ENCODE measurements around the gene SFXN4.
"Not testable (repeated sequence)": the region's sequence is repeated elsewhere in the genome, so short reads cannot be mapped to it uniquely, and the experiment has no call there.

The SFXN4 gene

DNA sequence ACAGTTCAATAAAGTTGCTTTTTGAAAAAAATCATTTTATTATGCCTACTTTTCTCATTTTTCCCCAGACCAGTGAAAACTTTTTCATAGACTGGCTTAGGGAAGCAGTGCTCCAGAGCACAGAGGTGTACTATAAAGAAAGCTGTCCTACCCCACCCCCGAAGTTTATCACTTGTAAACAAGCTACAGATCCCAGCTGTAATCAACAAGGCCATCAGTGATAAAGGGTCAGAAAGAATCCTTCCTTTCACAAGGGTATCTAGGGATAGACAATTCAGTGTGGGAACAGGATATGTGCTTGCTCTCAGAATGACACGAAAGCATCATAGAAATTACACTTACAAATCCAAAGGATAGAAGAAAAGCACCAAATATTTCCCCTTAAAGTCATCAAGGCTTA is 8.6 kb upstream of the SFXN4 start:
- no peak for ATAC-seq
- no peaks in the 10 kb centered on the region for H3K27me3 Mint-ChIP-seq
- H3K27ac Mint-ChIP-seq, result no peak overlapping the region
- H3K4me1 Mint-ChIP-seq, result peaks cover 36% of the 10 kb centered on the region
- H3K4me3 Mint-ChIP-seq, result no peak overlapping the region
- no peak for DNase-seq
- H3K9me3 Mint-ChIP-seq, result no peaks in the 10 kb centered on the region
- H3K36me3 Mint-ChIP-seq (ENCODE audit: low read depth), result peaks cover 54% of the 10 kb centered on the region

DNA sequence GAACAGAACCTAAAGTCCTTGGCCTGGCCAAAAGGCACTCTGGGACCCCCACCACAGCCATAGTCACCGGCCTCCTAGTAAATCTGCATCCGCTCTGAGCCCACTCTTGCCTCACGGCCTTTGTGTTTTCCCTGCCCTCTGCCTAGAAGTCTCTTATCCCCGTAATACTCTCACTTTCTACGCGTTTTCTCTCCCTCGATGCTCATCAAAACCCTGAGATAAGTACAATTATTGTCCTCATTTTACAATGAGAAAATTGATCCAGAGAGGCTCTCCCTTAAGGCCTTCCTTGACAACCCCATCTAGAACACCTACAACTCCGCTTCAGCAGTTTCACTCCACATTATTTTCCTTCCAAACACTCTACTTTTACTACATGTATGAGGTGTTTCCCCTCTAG is 1.5 kb upstream of the SFXN4 start:
- peak overlapping the region; percentile 5 for H3K4me3 Mint-ChIP-seq
- peak overlapping the region; percentile 72 for H3K27ac Mint-ChIP-seq
- H3K4me1 Mint-ChIP-seq, result peaks cover 38% of the 10 kb centered on the region
- H3K9me3 Mint-ChIP-seq, result no peaks in the 10 kb centered on the region
- DNase-seq (no peak), ATAC-seq (no peak)
- no peaks in the 10 kb centered on the region for H3K27me3 Mint-ChIP-seq
- peaks cover 52% of the 10 kb centered on the region for H3K36me3 Mint-ChIP-seq (ENCODE audit: low read depth)

DNA sequence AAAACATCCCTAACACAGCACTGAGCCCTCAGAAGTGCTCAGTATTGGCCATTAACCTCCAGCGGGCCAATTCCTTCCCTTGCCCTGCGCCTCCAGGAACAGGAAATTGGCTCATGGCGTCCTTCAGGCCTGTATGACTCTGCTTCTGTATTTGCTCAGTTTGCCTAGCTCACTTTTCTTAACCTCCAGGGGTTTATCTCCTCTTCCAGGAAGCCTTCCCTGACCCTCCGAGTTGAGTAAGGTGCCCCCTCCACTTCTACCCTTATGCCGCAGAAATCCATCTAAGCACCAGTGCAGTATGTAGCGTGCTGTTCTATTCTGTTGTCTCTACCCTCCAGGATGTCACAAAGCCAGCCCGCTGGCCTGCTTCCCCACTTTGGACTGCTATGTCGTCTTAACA is 1.1 kb upstream of the SFXN4 start:
- peaks cover 53% of the 10 kb centered on the region for H3K36me3 Mint-ChIP-seq (ENCODE audit: low read depth)
- H3K27me3 Mint-ChIP-seq, result no peaks in the 10 kb centered on the region
- no peak for DNase-seq
- H3K4me3 Mint-ChIP-seq, result peak overlapping the region; percentile 85
- no peak for ATAC-seq
- H3K27ac Mint-ChIP-seq, result peak overlapping the region; percentile 72
- H3K4me1 Mint-ChIP-seq, result peaks cover 40% of the 10 kb centered on the region
- no peaks in the 10 kb centered on the region for H3K9me3 Mint-ChIP-seq

DNA sequence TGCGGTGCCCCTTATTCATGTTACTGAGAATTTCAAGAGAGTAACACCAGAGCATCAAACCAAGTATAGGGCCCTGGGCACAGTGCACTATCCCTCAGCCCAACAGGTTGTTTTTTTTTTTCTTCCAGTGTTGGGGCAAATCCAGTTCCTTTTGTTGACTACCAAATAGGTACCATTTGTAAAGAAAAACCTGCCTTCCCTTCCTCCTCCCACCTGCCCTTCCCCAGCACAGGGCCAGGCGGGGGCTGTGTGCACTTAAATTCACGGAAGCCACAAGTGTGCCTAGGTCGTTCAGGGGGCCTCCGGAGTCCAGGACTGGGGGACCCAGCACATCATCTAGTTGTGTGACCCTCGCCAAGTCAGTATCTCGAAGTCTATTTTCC is 595 bp upstream of the SFXN4 start:
- Mint-ChIP-seq H3K27me3 (no peaks in the 10 kb centered on the region), H3K4me3 (peak overlapping the region; percentile 85), H3K27ac (peak overlapping the region; percentile 72), H3K4me1 (peaks cover 40% of the 10 kb centered on the region), H3K36me3 (ENCODE audit: low read depth) (peaks cover 52% of the 10 kb centered on the region), H3K9me3 (no peaks in the 10 kb centered on the region)
- DNase-seq (no peak), ATAC-seq (peak; percentile 13)

DNA sequence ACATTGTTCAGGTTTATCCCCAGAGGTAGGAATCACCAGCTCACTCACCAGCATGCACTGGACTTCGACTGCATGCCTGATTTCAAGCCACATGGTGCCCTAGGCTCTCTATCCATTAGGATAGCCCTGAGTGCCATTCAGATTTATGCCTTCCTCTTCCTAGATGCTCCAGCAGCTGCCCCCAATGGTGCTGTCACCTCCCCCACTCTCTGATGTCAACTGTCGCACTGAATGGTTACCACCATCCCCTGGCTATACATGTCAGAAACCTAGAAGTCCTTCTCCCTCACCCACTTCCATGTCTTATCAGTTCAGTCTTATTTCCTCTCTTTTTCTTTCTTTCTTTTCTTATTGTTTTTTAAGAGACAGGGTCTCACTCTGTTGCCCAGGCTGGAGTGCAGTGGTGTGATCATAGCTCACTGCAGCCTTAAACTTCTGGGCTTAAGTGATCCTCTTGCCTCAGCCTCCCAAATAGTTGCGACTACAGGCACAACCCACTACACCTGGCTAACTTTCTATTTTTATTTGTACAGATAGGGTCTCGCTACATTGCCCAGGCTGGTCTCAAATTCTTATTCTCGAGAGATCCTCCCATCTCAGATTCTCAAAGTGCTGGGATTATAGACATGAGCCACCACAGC is 2.9 kb downstream of the SFXN4 start:
- DNase-seq (no peak), ATAC-seq (no peak)
- Mint-ChIP-seq H3K36me3 (ENCODE audit: low read depth) (peaks cover 47% of the 10 kb centered on the region), H3K27ac (peak overlapping the region; percentile 57), H3K4me1 (peaks cover 40% of the 10 kb centered on the region), H3K4me3 (no peak overlapping the region), H3K27me3 (no peaks in the 10 kb centered on the region), H3K9me3 (no peaks in the 10 kb centered on the region)

DNA sequence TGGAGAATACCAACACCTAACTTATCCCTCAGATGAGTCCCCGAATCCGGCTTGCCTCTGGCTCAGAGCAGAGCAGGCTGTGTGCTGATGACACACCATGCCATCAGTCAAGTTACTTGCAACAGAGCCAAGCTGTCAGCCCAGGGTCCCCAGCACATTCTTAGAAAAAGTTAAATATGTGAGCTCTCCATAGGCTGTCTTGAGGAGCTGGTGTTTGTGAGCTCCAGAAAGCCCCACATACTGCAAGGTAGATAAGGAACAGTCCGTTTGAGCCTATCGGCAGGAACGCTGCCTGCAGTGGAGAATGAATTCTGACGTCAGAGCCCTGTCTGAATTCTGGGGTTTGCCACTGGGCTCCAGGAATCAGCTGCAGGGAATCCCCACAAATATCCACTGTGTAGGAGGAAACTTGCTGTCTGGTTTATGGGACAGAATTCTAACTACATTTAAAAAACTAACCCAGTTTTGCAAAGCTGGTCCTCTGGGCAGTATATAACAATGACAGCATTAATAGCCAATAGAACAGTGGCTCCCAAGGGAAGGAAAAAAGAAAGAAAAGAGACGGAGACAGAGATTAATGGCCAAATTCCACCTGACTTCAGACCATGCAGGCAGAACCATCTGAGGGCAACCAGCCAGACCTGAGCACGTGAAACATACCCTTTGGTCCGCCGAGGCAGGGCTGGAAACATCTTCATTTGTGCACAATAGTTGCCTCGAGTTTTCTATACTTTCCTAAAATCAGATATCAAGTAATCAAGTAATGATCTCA is 3.6 kb downstream of the SFXN4 start:
- no peak overlapping the region for H3K4me3 Mint-ChIP-seq
- no peaks in the 10 kb centered on the region for H3K27me3 Mint-ChIP-seq
- peaks cover 36% of the 10 kb centered on the region for H3K4me1 Mint-ChIP-seq
- peak overlapping the region; percentile 57 for H3K27ac Mint-ChIP-seq
- H3K36me3 Mint-ChIP-seq (ENCODE audit: low read depth), result peaks cover 42% of the 10 kb centered on the region
- no peak for DNase-seq
- ATAC-seq, result no peak
- H3K9me3 Mint-ChIP-seq, result no peaks in the 10 kb centered on the region

DNA sequence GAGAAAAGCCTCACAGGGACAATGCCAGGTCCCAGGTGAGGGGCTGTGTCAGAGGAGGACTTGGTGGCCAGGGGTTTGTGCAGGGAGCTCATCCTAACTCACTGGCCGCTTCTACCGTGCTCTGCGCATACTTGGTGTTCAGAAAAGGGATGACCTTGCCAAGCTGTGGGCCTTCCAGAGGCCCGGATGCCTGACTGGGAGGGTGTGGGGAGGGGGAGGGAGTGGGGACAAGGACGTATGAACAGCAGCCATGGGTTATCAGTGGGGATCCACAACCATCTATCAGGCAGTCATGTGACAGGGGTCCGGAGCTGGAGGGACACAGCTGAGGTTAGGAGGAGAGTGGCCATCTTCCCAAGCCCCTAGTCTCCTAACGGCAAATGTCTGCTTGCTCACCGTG is 6.2 kb downstream of the SFXN4 start:
- ATAC-seq, result no peak
- Mint-ChIP-seq H3K4me1 (peaks cover 21% of the 10 kb centered on the region), H3K36me3 (ENCODE audit: low read depth) (peaks cover 58% of the 10 kb centered on the region), H3K9me3 (no peaks in the 10 kb centered on the region), H3K27me3 (no peaks in the 10 kb centered on the region), H3K27ac (no peak overlapping the region), H3K4me3 (no peak overlapping the region)
- DNase-seq, result no peak

DNA sequence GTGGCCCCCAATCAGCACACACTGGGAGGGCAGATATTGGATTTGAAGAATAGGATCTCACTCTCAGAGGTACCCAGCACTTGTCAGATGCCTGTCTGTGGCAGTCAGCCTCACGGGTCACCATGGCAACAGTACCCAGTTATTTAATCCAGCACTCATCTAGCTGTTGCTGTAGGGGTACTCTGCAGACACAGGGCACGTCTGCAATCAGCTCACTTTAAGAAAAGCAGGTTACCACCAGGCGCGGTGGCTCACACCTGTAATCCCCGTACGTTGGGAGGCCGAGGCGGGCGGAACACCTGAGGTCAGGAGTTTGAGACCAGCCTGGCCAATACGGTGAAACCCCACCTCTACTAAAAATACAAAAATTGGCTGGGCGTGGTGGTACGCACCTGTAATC is 11.9 kb downstream of the SFXN4 start:
- Mint-ChIP-seq H3K36me3 (ENCODE audit: low read depth) (peaks cover 47% of the 10 kb centered on the region), H3K27me3 (no peaks in the 10 kb centered on the region), H3K4me1 (no peaks in the 10 kb centered on the region), H3K27ac (no peak overlapping the region), H3K9me3 (no peaks in the 10 kb centered on the region), H3K4me3 (no peak overlapping the region)
- no peak for DNase-seq
- no peak for ATAC-seq

DNA sequence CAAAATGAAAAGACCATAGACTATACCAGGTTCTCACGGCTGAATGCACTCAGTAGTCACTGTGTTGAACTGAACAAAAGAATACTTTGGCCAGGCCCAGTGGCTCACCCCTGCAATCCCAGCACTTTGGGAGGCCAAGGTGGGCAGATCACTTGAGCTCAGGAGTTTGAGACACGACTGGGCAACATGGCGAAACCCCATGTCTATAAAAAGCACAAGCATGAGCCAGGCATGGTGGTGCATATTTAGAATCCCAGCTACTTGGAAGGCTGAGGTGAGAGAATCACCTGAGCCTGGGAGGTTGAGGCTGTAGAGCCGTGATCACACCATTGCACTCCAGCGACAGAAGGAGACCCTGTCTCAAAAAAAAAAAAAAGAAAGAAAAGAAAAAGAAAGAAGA is 12.5 kb downstream of the SFXN4 start:
- peaks cover 44% of the 10 kb centered on the region for H3K36me3 Mint-ChIP-seq (ENCODE audit: low read depth)
- H3K27ac Mint-ChIP-seq, result no peak overlapping the region
- no peaks in the 10 kb centered on the region for H3K9me3 Mint-ChIP-seq
- no peak for ATAC-seq
- H3K4me3 Mint-ChIP-seq, result no peak overlapping the region
- H3K27me3 Mint-ChIP-seq, result no peaks in the 10 kb centered on the region
- DNase-seq, result no peak
- H3K4me1 Mint-ChIP-seq, result no peaks in the 10 kb centered on the region

DNA sequence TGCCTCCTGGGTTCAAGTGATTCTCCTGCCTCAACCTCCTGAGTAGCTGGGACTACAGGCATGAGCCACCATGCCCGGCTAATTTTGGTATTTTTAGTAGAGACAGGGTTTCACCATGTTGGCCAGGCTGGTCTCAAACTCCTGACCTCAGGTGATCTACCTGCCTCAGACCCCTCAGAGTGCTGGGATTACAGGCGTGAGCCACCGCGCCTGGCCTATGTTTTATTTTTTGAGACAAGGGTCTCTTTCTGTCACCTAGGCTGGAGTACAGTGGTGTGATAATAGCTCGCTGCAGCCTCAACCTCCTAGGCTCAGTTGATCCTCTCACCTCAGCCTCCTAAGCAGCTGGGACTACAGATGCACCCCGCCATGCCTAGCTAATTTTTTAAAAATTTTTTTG is 13.9 kb downstream of the SFXN4 start:
- not testable (repeated sequence) for H3K9me3 Mint-ChIP-seq, H3K4me1 Mint-ChIP-seq, H3K27ac Mint-ChIP-seq, H3K27me3 Mint-ChIP-seq, H3K4me3 Mint-ChIP-seq, DNase-seq, ATAC-seq
- H3K36me3 Mint-ChIP-seq (ENCODE audit: low read depth), result peaks cover 40% of the 10 kb centered on the region

DNA sequence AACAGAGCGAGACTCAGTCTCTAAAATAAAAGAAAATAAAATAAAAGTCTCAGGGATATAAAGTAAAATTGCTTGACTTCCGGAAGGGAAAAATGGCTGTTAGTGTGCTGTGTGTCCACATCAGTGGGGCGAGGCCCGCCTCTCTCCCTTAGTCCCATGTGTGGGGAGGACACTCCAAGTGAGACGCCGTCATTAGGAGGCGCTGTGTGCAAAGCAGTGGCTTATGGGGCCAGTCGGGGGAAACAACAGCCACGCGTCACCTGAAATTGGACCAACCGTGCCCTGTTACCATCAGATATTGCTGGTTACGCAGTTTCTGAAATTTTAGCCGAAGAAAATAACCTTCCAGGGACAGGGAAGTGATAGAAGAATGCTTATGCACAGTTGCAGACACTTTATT is 15.8 kb downstream of the SFXN4 start:
- no peak overlapping the region for H3K27ac Mint-ChIP-seq
- H3K9me3 Mint-ChIP-seq, result no peaks in the 10 kb centered on the region
- peaks cover 27% of the 10 kb centered on the region for H3K36me3 Mint-ChIP-seq (ENCODE audit: low read depth)
- ATAC-seq, result no peak
- no peak for DNase-seq
- no peaks in the 10 kb centered on the region for H3K27me3 Mint-ChIP-seq
- no peaks in the 10 kb centered on the region for H3K4me1 Mint-ChIP-seq
- no peak overlapping the region for H3K4me3 Mint-ChIP-seq

DNA sequence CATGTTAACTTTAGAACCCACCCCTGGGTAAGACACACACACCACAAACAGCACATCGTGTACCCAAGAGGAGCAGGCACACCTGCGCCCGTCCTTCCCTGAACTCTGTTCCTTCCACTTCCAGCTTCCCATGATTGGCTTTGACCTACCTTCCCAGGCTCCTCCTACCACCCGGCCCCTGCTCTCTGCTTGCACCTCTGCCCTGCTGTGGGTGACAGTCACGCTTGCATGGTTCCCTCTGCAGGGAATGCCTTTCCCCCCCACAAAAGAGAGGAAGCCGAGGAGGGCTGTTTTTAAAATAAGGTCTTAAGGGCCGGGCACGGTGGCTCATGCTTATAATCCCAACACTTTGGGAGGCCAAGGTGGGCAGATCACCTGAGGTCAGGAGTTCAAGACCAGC is 16.4 kb downstream of the SFXN4 start:
- no peaks in the 10 kb centered on the region for H3K9me3 Mint-ChIP-seq
- H3K36me3 Mint-ChIP-seq (ENCODE audit: low read depth), result peaks cover 22% of the 10 kb centered on the region
- H3K27me3 Mint-ChIP-seq, result no peaks in the 10 kb centered on the region
- no peaks in the 10 kb centered on the region for H3K4me1 Mint-ChIP-seq
- H3K4me3 Mint-ChIP-seq, result no peak overlapping the region
- no peak overlapping the region for H3K27ac Mint-ChIP-seq
- ATAC-seq, result no peak
- no peak for DNase-seq

DNA sequence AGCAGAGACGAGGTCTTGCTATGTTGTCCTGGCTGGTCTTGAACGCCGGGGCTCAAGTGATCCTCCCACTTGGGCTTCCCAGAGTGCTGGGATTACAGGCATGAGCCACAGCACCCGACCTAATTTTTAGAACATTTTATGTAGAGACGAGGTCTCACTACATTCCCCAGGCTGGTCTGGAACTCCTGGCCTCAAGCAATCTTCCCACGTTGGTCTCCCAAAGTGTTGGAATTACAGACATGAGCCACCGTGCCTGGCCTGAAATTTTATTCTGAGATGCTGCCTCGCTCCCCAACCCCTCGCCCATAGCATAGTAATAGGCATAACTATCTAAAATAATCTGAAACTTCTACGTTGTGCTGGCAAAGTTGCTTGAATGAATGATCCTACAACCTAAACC is 21.9 kb downstream of the SFXN4 start:
- DNase-seq (no peak), ATAC-seq (no peak)
- Mint-ChIP-seq H3K36me3 (ENCODE audit: low read depth) (peaks cover 25% of the 10 kb centered on the region), H3K9me3 (no peaks in the 10 kb centered on the region), H3K4me3 (no peak overlapping the region), H3K27me3 (no peaks in the 10 kb centered on the region), H3K27ac (no peak overlapping the region), H3K4me1 (peaks cover 4% of the 10 kb centered on the region)

DNA sequence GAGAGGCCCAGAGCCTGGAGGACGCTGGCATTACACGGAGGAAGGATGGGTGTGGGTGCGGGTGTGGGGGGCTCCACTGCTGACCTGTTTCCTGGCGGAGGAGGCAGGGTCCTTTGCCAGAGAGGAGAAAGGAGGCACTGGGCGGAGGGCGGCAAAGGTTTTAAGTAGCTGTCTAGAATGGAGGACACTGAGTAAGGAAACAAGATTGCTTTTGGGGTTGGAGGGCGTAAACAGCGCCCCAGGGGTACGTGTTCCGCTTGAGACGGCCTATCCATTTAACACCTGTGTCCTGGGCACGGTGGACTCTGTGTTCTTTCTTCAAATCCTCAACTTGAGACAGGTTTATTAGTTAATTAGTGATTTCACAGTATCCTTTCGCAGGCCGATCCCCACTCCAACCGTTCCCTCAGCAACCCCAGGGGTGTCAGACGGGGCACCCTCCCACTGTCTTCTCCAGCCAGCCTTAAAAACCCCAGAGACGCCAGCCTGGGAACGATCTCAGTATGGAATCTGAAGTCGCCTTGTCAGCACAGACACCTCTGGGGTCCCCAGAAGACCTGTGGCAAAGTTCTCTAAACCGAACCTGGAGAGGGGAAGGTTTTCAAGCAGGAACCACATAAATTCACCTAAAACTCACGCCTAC is 24.8 kb downstream of the SFXN4 start:
- Mint-ChIP-seq H3K36me3 (ENCODE audit: low read depth) (peaks cover 24% of the 10 kb centered on the region), H3K9me3 (no peaks in the 10 kb centered on the region), H3K27me3 (no peaks in the 10 kb centered on the region), H3K27ac (no peak overlapping the region), H3K4me3 (no peak overlapping the region), H3K4me1 (peaks cover 5% of the 10 kb centered on the region)
- no peak for ATAC-seq
- DNase-seq, result no peak

DNA sequence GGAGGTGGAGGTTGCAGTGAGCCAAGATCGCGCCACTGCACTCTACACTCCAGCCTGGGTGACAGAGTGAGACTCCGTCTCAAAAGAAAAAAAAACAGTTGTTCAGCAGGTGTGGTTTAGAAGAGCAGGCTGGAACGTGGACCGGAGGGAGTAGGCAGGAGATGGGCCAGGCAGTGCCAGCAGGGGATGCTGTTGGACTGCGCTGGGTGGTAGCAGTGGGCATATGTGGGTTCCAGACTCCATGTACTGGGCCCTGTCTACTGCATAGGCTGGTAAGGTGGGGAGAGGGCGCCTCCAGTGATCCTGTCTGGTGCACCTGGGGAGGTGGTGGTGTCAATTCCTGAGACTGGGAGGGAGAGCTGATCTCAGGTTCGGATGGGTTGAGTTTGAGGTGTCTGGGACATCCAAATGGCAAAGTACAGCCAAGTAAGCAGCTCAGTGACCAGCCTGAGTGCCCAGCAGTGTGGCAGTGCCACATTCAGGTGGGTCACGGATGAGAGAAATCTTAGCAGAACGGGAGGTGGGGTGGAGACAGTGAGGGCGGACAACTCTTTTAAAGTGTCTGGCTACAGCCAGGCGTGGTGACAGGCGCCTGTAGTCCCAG is 25.9 kb downstream of the SFXN4 start:
- ATAC-seq, result peak; percentile 75
- H3K27ac Mint-ChIP-seq, result peak overlapping the region; percentile 14
- DNase-seq, result peak; percentile 41
- no peaks in the 10 kb centered on the region for H3K27me3 Mint-ChIP-seq
- peaks cover 28% of the 10 kb centered on the region for H3K36me3 Mint-ChIP-seq (ENCODE audit: low read depth)
- peaks cover 13% of the 10 kb centered on the region for H3K4me1 Mint-ChIP-seq
- H3K9me3 Mint-ChIP-seq, result no peaks in the 10 kb centered on the region
- no peak overlapping the region for H3K4me3 Mint-ChIP-seq

All from activated naive CD8-positive, alpha-beta T cell treated with anti-CD3 and anti-CD28 coated beads, Interleukin-2, amount 50 U/mL, for 24 hours (primary cell).